Esophagus muscularis mucosa (tissue), 4 donors: ENCODE results near the gene DDX39B.

Experiments
- CTCF ChIP-seq, 3 experiments: fragments of 200-600 bp in 2 of 3; fragments of 450-650 bp in 1 of 3; sonication (generic) in 2 of 3; IDR thresholded peaks; one replicate each; pipeline ENCODE4 v1.5.1; 2017 to 2019; ENCODE audit warnings: antibody characterized with exemption in 3 of 3, mild to moderate bottlenecking in 2 of 3, moderate library complexity in 1 of 3
- EP300 ChIP-seq: sonication (generic); formaldehyde crosslinking; IDR thresholded peaks from one replicate; pipeline ENCODE4 v1.6.1; 2017; ENCODE audit warnings: antibody characterized with exemption
- POLR2A ChIP-seq: fragments of 450-650 bp; IDR thresholded peaks from one replicate; pipeline ENCODE4 v1.6.1; 2017; ENCODE audit warnings: antibody characterized with exemption, moderate library complexity, mild to moderate bottlenecking, low read depth
- POLR2AphosphoS5 ChIP-seq, 2 donors: sonication (generic); formaldehyde crosslinking; IDR thresholded peaks; one replicate each; pipeline ENCODE4 v1.6.1; 2017; ENCODE audit warnings: antibody characterized with exemption in 2 of 2

- TF ChIP-seq CTCF (IDR thresholded peaks at IDR 0.05), result no peak
- no peak for TF ChIP-seq POLR2A
- no peak for TF ChIP-seq EP300
- TF ChIP-seq POLR2AphosphoS5 (IDR thresholded peaks at IDR 0.05), result no peak
These were observed 39.2 kb downstream of the DDX39B start for GRCh38 chr6:31502586-31502985.
